SK-N-SH (cell line): ENCODE results near the gene GRK3. TPM values are rescaled to one million over a fixed set of nuclear protein-coding genes. Genes with fewer than 3 reads are reported as not detected.

Source experiments
- CTCF ChIA-PET: fragments of 300-600, 350-600 bp; formaldehyde crosslinking; extraction: SDS; loops from one replicate; lab custom pipeline; 2021; lab: Yijun Ruan, JAX
- POLR2A ChIA-PET: fragments of 350-600 bp; sonication (Branson Sonifier 250); formaldehyde crosslinking; extraction: SDS; loops from one replicate; lab custom pipeline; 2020; ENCODE audit warnings: antibody characterized with exemption, inconsistent platforms; lab: Yijun Ruan, JAX
- DNase-seq: peaks from one replicate; pipeline ENCODE4 v3.0.0; 2012
- H2AFZ ChIP-seq: fragments of 200-600 bp; sonication (generic); 2 replicates; pipeline ENCODE4 v1.8.1; 2016; ENCODE audit warnings: antibody characterized with exemption, mild to moderate bottlenecking, low read depth
- H3F3A ChIP-seq: fragments of 200-600 bp; sonication (generic); replicated peaks from 2 replicates; pipeline ENCODE3; 2016; ENCODE audit warnings: antibody characterized with exemption, mild to moderate bottlenecking; ENCODE audit not compliant: insufficient read depth
- H3K27ac ChIP-seq, 2 experiments: fragments of 200-500 bp in 1 of 2; fragments of 200-600 bp in 1 of 2; sonication (Bioruptor generic) in 1 of 2; sonication (generic), shearing (Covaris generic) in 1 of 2; 2 replicates each; pipeline versions ENCODE4 v1.5.1 to v1.6.1; 2014 to 2016; ENCODE audit warnings: low read depth in 2 of 2, inconsistent platforms in 1 of 2, low read length in 1 of 2, mild to moderate bottlenecking in 1 of 2, mixed read lengths in 1 of 2
- H3K27me3 ChIP-seq: fragments of 200-600 bp; sonication (generic), shearing (Covaris generic); 2 replicates; pipeline ENCODE4 v1.6.1; 2016; ENCODE audit warnings: mixed run types; ENCODE audit not compliant: insufficient read depth
- H3K36me3 ChIP-seq, 2 experiments: fragments of 200-500 bp in 1 of 2; fragments of 200-600 bp in 1 of 2; sonication (Bioruptor generic) in 1 of 2; sonication (generic) in 1 of 2; replicated peaks in 1 of 2; 2 replicates each; pipeline versions ENCODE3 to v1.5.1; 2014 to 2016; ENCODE audit warnings: low read length in 1 of 2, mild to moderate bottlenecking in 1 of 2; ENCODE audit not compliant: insufficient read depth in 2 of 2, control insufficient read depth in 1 of 2
- H3K4me1 ChIP-seq, 2 experiments: fragments of 200-500 bp in 1 of 2; fragments of 200-600 bp in 1 of 2; sonication (Bioruptor generic) in 1 of 2; sonication (generic), shearing (Covaris generic) in 1 of 2; 2 replicates each; pipeline versions ENCODE4 v1.5.1 to v1.6.1; 2014 to 2016; ENCODE audit warnings: low read depth in 1 of 2, low read length in 1 of 2, mixed run types in 1 of 2; ENCODE audit not compliant: insufficient read depth in 2 of 2, control insufficient read depth in 1 of 2
- H3K4me2 ChIP-seq: fragments of 200-600 bp; sonication (generic), shearing (Covaris generic); 2 replicates; pipeline ENCODE4 v1.6.1; 2017; ENCODE audit warnings: mixed run types
- H3K4me3 ChIP-seq, 2 experiments: fragments of 200-500 bp in 1 of 2; fragments of 200-600 bp in 1 of 2; sonication (Bioruptor generic) in 1 of 2; sonication (generic), shearing (Covaris generic) in 1 of 2; 2 replicates each; pipeline versions ENCODE4 v1.5.1 to v1.8.1; 2014 to 2016; ENCODE audit warnings: low read depth in 2 of 2, inconsistent platforms in 1 of 2, low read length in 1 of 2, mild to moderate bottlenecking in 1 of 2, mixed read lengths in 1 of 2, moderate library complexity in 1 of 2
- H3K79me2 ChIP-seq: fragments of 200-600 bp; sonication (generic); 2 replicates; pipeline ENCODE4 v1.8.1; 2017; ENCODE audit warnings: mild to moderate bottlenecking; ENCODE audit not compliant: insufficient read depth
- H3K9ac ChIP-seq: fragments of 200-600 bp; sonication (generic); 2 replicates; pipeline ENCODE4 v1.6.1; 2017; ENCODE audit warnings: mixed run types
- H3K9me2 ChIP-seq: fragments of 200-600 bp; sonication (generic); 2 replicates; pipeline ENCODE4 v1.6.1; 2017; ENCODE audit warnings: mixed run types
- H3K9me3 ChIP-seq: fragments of 200-600 bp; sonication (generic); 2 replicates; pipeline ENCODE4 v1.6.1; 2017; ENCODE audit warnings: mixed run types, mild to moderate bottlenecking, moderate library complexity
- H4K20me1 ChIP-seq: fragments of 200-600 bp; sonication (generic); 2 replicates; pipeline ENCODE4 v1.6.1; 2017; ENCODE audit warnings: mild to moderate bottlenecking, mixed run types; ENCODE audit not compliant: insufficient read depth
- ELF1 ChIP-seq: IDR thresholded peaks from 2 replicates; pipeline ENCODE4 v1.4.0; 2012
- EP300 ChIP-seq, 2 experiments: IDR thresholded peaks; 2 replicates each; pipeline versions ENCODE4 v1.4.0 to v1.6.1; 2012; ENCODE audit warnings: borderline replicate concordance in 1 of 2, low read depth in 1 of 2, low read length in 1 of 2
- EZH2phosphoT487 ChIP-seq: fragments of 200-600 bp; sonication (generic); IDR thresholded peaks from 2 replicates; pipeline ENCODE4 v1.6.1; 2017; ENCODE audit warnings: low read depth, mixed run types, mild to moderate bottlenecking, antibody characterized with exemption, moderate library complexity, borderline replicate concordance
- FOXM1 ChIP-seq: IDR thresholded peaks from 2 replicates; pipeline ENCODE4 v1.4.0; 2012; ENCODE audit warnings: low read depth, mild to moderate bottlenecking
- GABPA ChIP-seq: IDR thresholded peaks from 2 replicates; pipeline ENCODE4 v1.4.0; 2012; ENCODE audit warnings: low read depth, mild to moderate bottlenecking
- GATA2 ChIP-seq: sonication (generic); formaldehyde crosslinking; IDR thresholded peaks from 2 replicates; pipeline ENCODE4 v1.5.0; 2020; ENCODE audit warnings: mild to moderate bottlenecking, missing genetic modification reagents
- IRF3 ChIP-seq: fragments of 150-350 bp; IDR thresholded peaks from 2 replicates; pipeline ENCODE4 v1.6.1; 2016; ENCODE audit warnings: mild to moderate bottlenecking, low read depth, low read length
- MAX ChIP-seq: IDR thresholded peaks from 2 replicates; pipeline ENCODE4 v1.4.0; 2012; ENCODE audit warnings: low read depth
- NFIC ChIP-seq: IDR thresholded peaks from 2 replicates; pipeline ENCODE4 v1.4.0; 2012; ENCODE audit warnings: borderline replicate concordance
- PBX3 ChIP-seq: IDR thresholded peaks from 2 replicates; pipeline ENCODE4; 2012
- REST ChIP-seq: IDR thresholded peaks from 2 replicates; pipeline ENCODE4 v1.6.1; 2012; ENCODE audit warnings: mild to moderate bottlenecking, low read depth, low read length, moderate library complexity
- RFX5 ChIP-seq: IDR thresholded peaks from 2 replicates; pipeline ENCODE4 v1.6.1; 2012; ENCODE audit warnings: mild to moderate bottlenecking, improper control_type of control experiment, low read length
- USF1 ChIP-seq: IDR thresholded peaks from 2 replicates; pipeline ENCODE4 v1.4.0; 2012; ENCODE audit warnings: low read depth, borderline replicate concordance
- USF2 ChIP-seq: fragments of 150-350 bp; IDR thresholded peaks from 2 replicates; pipeline ENCODE4 v1.6.1; 2017; ENCODE audit warnings: antibody characterized with exemption, low read length, low read depth, borderline replicate concordance
- YY1 ChIP-seq: IDR thresholded peaks from 2 replicates; pipeline ENCODE4 v1.4.0; 2012; ENCODE audit warnings: low read depth, mild to moderate bottlenecking
- WGBS: methylation state at CpG from one replicate; pipeline ENCODE4 v1.1.6; 2017; ENCODE audit warnings: low lambda C conversion rate; 5-methylcytosine and 5-hydroxymethylcytosine counted together
- polyA plus RNA-seq, 3 experiments: library from polyadenylated mRNA; depleted of rRNA; stranded (reverse); fragments of >200 nt; gene quantifications; 2 replicates each; pipeline ENCODE4 v1.2.3, GENCODE V29; 2012

GRK3 gene
- polyA plus RNA-seq, 1 of the 3 experiments (the other 2 are of a cell fraction) = 1.3 TPM

GRCh38 chr22:25741692-25742626, 177.5 kb downstream of the GRK3 start, which contains the start of gene MYO18B:
MYO18B (plus strand) TSS chr22:25742188; CDS start chr22:25761093, 18,905 bp downstream.
- POLR2A ChIA-PET = no interaction called here
- Histone ChIP-seq H3K9me3 (no peaks in the 10 kb centered on the region), H3K9ac (no peak within 1 kb of the TSS), H2AFZ (no peak within 1 kb of the TSS), H3K9me2 (no peaks in the 10 kb centered on the region), H3K27me3 (no peaks in the 10 kb centered on the region), H3K4me3 (no peak within 1 kb of the TSS), H3K4me2 (no peak within 1 kb of the TSS), H4K20me1 (no peaks in the 10 kb centered on the region), H3K27ac (no peak within 1 kb of the TSS), H3F3A (peaks cover 14% of the 10 kb centered on the region), H3K4me1 (peaks cover 12% of the 10 kb centered on the region in 2 experiments; a peak in 3 of 4 replicates), H3K36me3 (no peaks in the 10 kb centered on the region), H3K79me2 (no peaks in the 10 kb centered on the region)
- no peak for DNase-seq
- CTCF ChIA-PET = interaction anchor here (1.0 to 1.4 kb wide), 3 partner anchors 31 to 540 kb away, joined by 3 to 5 read pairs (median 5); no protein-coding TSS in a partner anchor
- no peak for TF ChIP-seq NFIC
- WGBS = 86% methylated on average over 25 of the region's 36 CpGs

- no peaks in the 10 kb centered on the region for H4K20me1 ChIP-seq
- H3K4me2 ChIP-seq = no peak overlapping the region
- no peak overlapping the region for H3K4me3 ChIP-seq
- H3K4me1 ChIP-seq = peaks cover 12 to 23% of the 10 kb centered on the region in 2 experiments; a peak in 3 of 4 replicates
- CTCF ChIA-PET = interaction anchor here (0.7 to 1.4 kb wide), 4 partner anchors 30 to 541 kb away, joined by 3 to 5 read pairs (median 4); no protein-coding TSS in a partner anchor
- H3K79me2 ChIP-seq = no peaks in the 10 kb centered on the region
- H3K27me3 ChIP-seq = no peaks in the 10 kb centered on the region
- DNase-seq = no peak
- H3K9me3 ChIP-seq = no peaks in the 10 kb centered on the region
- H3K27ac ChIP-seq = no peak overlapping the region
- H3K9me2 ChIP-seq = no peaks in the 10 kb centered on the region
- peaks cover 14% of the 10 kb centered on the region for H3F3A ChIP-seq
- 100% methylated on average over 2 of the region's 6 CpGs for whole genome bisulfite sequencing
- no peak overlapping the region for H3K9ac ChIP-seq
- no peaks in the 10 kb centered on the region for H3K36me3 ChIP-seq
- no peak overlapping the region for H2AFZ ChIP-seq
- POLR2A ChIA-PET = no interaction called here
- TF ChIP-seq USF2 (no peak), NFIC (no peak), REST (no peak), IRF3 (no peak), PBX3 (no peak), MAX (no peak), USF1 (no peak), RFX5 (no peak), GABPA (no peak), EP300 (IDR thresholded peaks at IDR 0.05; ENCODE audit: borderline replicate concordance in 1 of 2, low read depth in 1 of 2, low read length in 1 of 2) (no peak), YY1 (no peak), EZH2phosphoT487 (no peak), GATA2 (CRISPR knock-in tag) (no peak), ELF1 (no peak), FOXM1 (no peak)
These were observed 178.6 kb downstream of the GRK3 start for GRCh38 chr22:25742918-25743708.
